Osteocyte (in vitro differentiated cells): Measurements from ENCODE around the gene EXOSC1. TPM values are rescaled to one million over a fixed set of nuclear protein-coding genes. Genes with fewer than 3 reads are reported as not detected.

Experiments
- DNase-seq: peaks from one replicate; pipeline ENCODE4 v3.0.0; 2021; ENCODE audit warnings: mixed read lengths; ENCODE audit not compliant: unreplicated experiment; ENCODE audit errors: extremely low spot score
- H3K27ac Mint-ChIP-seq: one replicate; pipeline ENCODE4 v1.8.0; 2021; ENCODE audit warnings: mild to moderate bottlenecking, mixed read lengths; ENCODE audit not compliant: unreplicated experiment
- H3K27me3 Mint-ChIP-seq: one replicate; pipeline ENCODE4 v1.8.0; 2021; ENCODE audit warnings: mixed read lengths; ENCODE audit not compliant: unreplicated experiment
- H3K36me3 Mint-ChIP-seq: one replicate; pipeline ENCODE4 v1.8.0; 2021; ENCODE audit warnings: mixed read lengths; ENCODE audit not compliant: unreplicated experiment
- H3K4me1 Mint-ChIP-seq: one replicate; pipeline ENCODE4 v1.8.0; 2021; ENCODE audit warnings: mixed read lengths; ENCODE audit not compliant: unreplicated experiment
- H3K4me3 Mint-ChIP-seq: one replicate; pipeline ENCODE4 v1.8.0; 2021; ENCODE audit warnings: mild to moderate bottlenecking, moderate library complexity, mixed read lengths; ENCODE audit not compliant: unreplicated experiment
- H3K9me3 Mint-ChIP-seq: one replicate; pipeline ENCODE4 v1.8.0; 2021; ENCODE audit warnings: mixed read lengths; ENCODE audit not compliant: unreplicated experiment
- total RNA-seq: library from RNA; stranded (reverse); gene quantifications from 2 replicates; pipeline ENCODE4 v1.2.1, GENCODE V29; 2021
- TF ChIP-seq, protein P1 (sequence below): fragments of 200-600 bp; sonication (generic); IDR thresholded peaks from 2 replicates; pipeline ENCODE4 v1.5.0; 2021; ENCODE audit warnings: antibody characterized with exemption, mild to moderate bottlenecking, moderate library complexity

Gene EXOSC1
- total RNA-seq, 1 donor from 2014 or later = 31.9 TPM

DNA sequence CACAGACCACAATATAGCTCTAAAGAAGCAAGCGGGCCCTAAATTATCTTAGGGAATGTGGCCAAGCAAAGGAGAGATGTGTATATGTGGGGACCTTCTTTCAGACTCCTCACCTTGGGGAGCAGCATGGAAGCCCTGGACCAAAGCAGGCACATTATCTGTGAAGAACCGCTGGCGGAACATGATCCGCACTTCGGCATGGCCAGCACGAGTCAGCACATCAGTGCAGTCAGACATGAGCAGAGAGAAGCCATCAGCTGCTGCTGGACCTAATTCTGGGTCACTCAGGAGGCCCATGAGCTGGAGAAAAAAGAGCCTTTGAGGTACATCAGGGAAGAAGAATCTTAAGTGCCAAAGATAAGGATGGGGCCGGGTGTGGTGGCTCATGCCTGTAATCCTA, 14.1 kb upstream of the EXOSC1 start:
- no peaks in the 10 kb centered on the region for H3K9me3 Mint-ChIP-seq
- TF ChIP-seq, protein P1, sequence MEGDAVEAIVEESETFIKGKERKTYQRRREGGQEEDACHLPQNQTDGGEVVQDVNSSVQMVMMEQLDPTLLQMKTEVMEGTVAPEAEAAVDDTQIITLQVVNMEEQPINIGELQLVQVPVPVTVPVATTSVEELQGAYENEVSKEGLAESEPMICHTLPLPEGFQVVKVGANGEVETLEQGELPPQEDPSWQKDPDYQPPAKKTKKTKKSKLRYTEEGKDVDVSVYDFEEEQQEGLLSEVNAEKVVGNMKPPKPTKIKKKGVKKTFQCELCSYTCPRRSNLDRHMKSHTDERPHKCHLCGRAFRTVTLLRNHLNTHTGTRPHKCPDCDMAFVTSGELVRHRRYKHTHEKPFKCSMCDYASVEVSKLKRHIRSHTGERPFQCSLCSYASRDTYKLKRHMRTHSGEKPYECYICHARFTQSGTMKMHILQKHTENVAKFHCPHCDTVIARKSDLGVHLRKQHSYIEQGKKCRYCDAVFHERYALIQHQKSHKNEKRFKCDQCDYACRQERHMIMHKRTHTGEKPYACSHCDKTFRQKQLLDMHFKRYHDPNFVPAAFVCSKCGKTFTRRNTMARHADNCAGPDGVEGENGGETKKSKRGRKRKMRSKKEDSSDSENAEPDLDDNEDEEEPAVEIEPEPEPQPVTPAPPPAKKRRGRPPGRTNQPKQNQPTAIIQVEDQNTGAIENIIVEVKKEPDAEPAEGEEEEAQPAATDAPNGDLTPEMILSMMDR = no peak
- no peaks in the 10 kb centered on the region for H3K4me1 Mint-ChIP-seq
- H3K4me3 Mint-ChIP-seq = no peak overlapping the region
- DNase-seq = no peak
- H3K27ac Mint-ChIP-seq = no peak overlapping the region
- H3K36me3 Mint-ChIP-seq = peaks cover 48% of the 10 kb centered on the region
- H3K27me3 Mint-ChIP-seq = no peaks in the 10 kb centered on the region

DNA sequence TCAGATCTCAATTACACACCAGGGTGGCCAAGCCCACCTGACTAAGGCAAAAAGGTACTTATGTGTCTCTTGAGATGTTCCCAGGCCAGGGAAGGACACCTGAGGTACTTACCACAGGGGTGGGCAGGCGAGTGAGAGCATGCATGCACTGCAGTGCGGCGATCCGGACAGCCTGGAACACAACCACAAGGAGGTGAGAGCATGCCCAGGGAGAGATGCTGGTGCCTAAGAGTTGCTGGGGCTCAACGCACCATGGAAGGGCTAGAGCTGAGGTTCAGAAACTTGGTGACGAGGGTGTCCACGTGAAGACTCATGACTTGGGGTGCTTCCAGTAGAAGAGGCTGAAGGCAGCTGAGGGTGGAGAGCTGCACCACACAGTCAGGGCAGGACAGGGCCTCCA, 13.3 kb upstream of the EXOSC1 start:
- Mint-ChIP-seq H3K4me3 (no peak overlapping the region), H3K36me3 (peaks cover 51% of the 10 kb centered on the region), H3K4me1 (peaks cover 3% of the 10 kb centered on the region), H3K27me3 (no peaks in the 10 kb centered on the region), H3K27ac (no peak overlapping the region), H3K9me3 (no peaks in the 10 kb centered on the region)
- DNase-seq = no peak
- TF ChIP-seq, protein P1 = no peak

GRCh38 chr10:97456686-97457065, 10.9 kb upstream of the EXOSC1 start:
- H3K4me1 Mint-ChIP-seq = peaks cover 3% of the 10 kb centered on the region
- no peak overlapping the region for H3K4me3 Mint-ChIP-seq
- H3K36me3 Mint-ChIP-seq = peaks cover 50% of the 10 kb centered on the region
- no peaks in the 10 kb centered on the region for H3K9me3 Mint-ChIP-seq
- no peak for DNase-seq
- H3K27me3 Mint-ChIP-seq = no peaks in the 10 kb centered on the region
- no peak overlapping the region for H3K27ac Mint-ChIP-seq
- TF ChIP-seq, protein P1 = no peak

GRCh38 chr10:97456034-97456685, 10.4 kb upstream of the EXOSC1 start:
- Mint-ChIP-seq H3K27ac (no peak overlapping the region), H3K4me3 (no peak overlapping the region), H3K9me3 (no peaks in the 10 kb centered on the region), H3K4me1 (peaks cover 3% of the 10 kb centered on the region), H3K36me3 (peaks cover 46% of the 10 kb centered on the region), H3K27me3 (no peaks in the 10 kb centered on the region)
- DNase-seq = no peak
- TF ChIP-seq, protein P1 = no peak

GRCh38 chr10:97454330-97455036, 8.7 kb upstream of the EXOSC1 start:
- H3K27ac Mint-ChIP-seq = no peak overlapping the region
- H3K27me3 Mint-ChIP-seq = no peaks in the 10 kb centered on the region

More at GRCh38 chr10:97454330-97455036, 8.7 kb upstream of the EXOSC1 start:
- H3K4me3 Mint-ChIP-seq = no peak overlapping the region
- peaks cover 7% of the 10 kb centered on the region for H3K4me1 Mint-ChIP-seq
- no peak for DNase-seq
- no peaks in the 10 kb centered on the region for H3K9me3 Mint-ChIP-seq
- TF ChIP-seq, protein P1 = no peak
- peaks cover 37% of the 10 kb centered on the region for H3K36me3 Mint-ChIP-seq
